Endodermal cell (in vitro differentiated cells): Measurements from ENCODE around the gene JAG2. TPM values are rescaled to one million over a fixed set of nuclear protein-coding genes. Genes with fewer than 3 reads are reported as not detected.

ENCODE experiments used
- DNase-seq: peaks from one replicate; pipeline ENCODE4 v3.0.0-alpha.2; 2017
- H3K27ac ChIP-seq: 2 replicates; pipeline ENCODE4 v1.5.1; 2013; ENCODE audit warnings: mild to moderate bottlenecking, low read depth, low read length, moderate library complexity
- H3K27me3 ChIP-seq: 2 replicates; pipeline ENCODE4 v1.6.1; 2013; ENCODE audit warnings: mild to moderate bottlenecking, low read length, moderate library complexity; ENCODE audit not compliant: insufficient read depth, control insufficient read depth, poor library complexity, severe bottlenecking
- H3K36me3 ChIP-seq: 2 replicates; pipeline ENCODE4 v1.7.0; 2013; ENCODE audit warnings: mild to moderate bottlenecking, low read length, moderate library complexity; ENCODE audit not compliant: control insufficient read depth, insufficient read depth
- H3K4me1 ChIP-seq: one replicate; pipeline ENCODE4 v1.7.0; 2013; ENCODE audit warnings: low read length; ENCODE audit not compliant: control insufficient read depth, insufficient read depth
- H3K4me3 ChIP-seq: 2 replicates; pipeline ENCODE4 v1.5.1; 2013; ENCODE audit warnings: mild to moderate bottlenecking, low read length, moderate library complexity
- H3K9ac ChIP-seq: 2 replicates; pipeline ENCODE4 v1.6.1; 2013; ENCODE audit warnings: mild to moderate bottlenecking, low read length, moderate library complexity; ENCODE audit not compliant: poor library complexity, severe bottlenecking; ENCODE audit errors: extremely low read depth
- H3K9me3 ChIP-seq: 2 replicates; pipeline ENCODE4 v1.6.1; 2013; ENCODE audit warnings: mild to moderate bottlenecking, low read length, moderate library complexity; ENCODE audit not compliant: control insufficient read depth
- H3K27ac Mint-ChIP-seq: 2 replicates; pipeline ENCODE4 v1.8.0; 2020; ENCODE audit warnings: mixed read lengths
- H3K27me3 Mint-ChIP-seq: 2 replicates; pipeline ENCODE4 v1.8.0; 2021; ENCODE audit warnings: mild to moderate bottlenecking, mixed read lengths; ENCODE audit not compliant: insufficient read depth
- H3K36me3 Mint-ChIP-seq: 2 replicates; pipeline ENCODE4 v1.8.0; 2020; ENCODE audit warnings: low read depth, mixed read lengths
- H3K4me1 Mint-ChIP-seq: 2 replicates; pipeline ENCODE4 v1.8.0; 2020; ENCODE audit warnings: mixed read lengths
- H3K4me3 Mint-ChIP-seq: 2 replicates; pipeline ENCODE4 v1.8.0; 2020; ENCODE audit warnings: mild to moderate bottlenecking, moderate library complexity, mixed read lengths
- H3K9me3 Mint-ChIP-seq: 2 replicates; pipeline ENCODE4 v1.8.0; 2020; ENCODE audit warnings: mild to moderate bottlenecking, mixed read lengths
- CTCF ChIP-seq: fragments of 200-600 bp; sonication (generic); conservative IDR thresholded peaks from 2 replicates; pipeline ENCODE4 v1.5.0; 2021; ENCODE audit warnings: antibody characterized with exemption, mild to moderate bottlenecking
- WGBS, 2 experiments: methylation state at CpG; one replicate each; pipeline versions ENCODE4 v1.1.5 to v1.1.7; 2013; ENCODE audit warnings: missing lambda C conversion rate in 2 of 2, mixed read lengths in 1 of 2; ENCODE audit not compliant: insufficient coverage in 1 of 2, insufficient read length in 1 of 2; 5-methylcytosine and 5-hydroxymethylcytosine counted together
- total RNA-seq, 2 donors: library from RNA; stranded (reverse); fragmentation: NEBNext Ultra II Directional in 1 of 2; extraction: Animal tissue kit (Norgen Biotek cat#: 25700) in 1 of 2; gene quantifications; 2 replicates in 1 of 2; 3 replicates in 1 of 2; pipeline ENCODE4 v1.2.1, GENCODE V29; 2021

The JAG2 gene
- total RNA-seq, 2 donors from 2014 or later, result 6.4 TPM

- Histone ChIP-seq H3K36me3 (no peaks in the 10 kb centered on the region), H3K27ac (no peak overlapping the region), H3K4me1 (no peaks in the 10 kb centered on the region), H3K9me3 (peaks cover 7% of the 10 kb centered on the region), H3K27me3 (no peaks in the 10 kb centered on the region), H3K4me3 (no peak overlapping the region), H3K9ac (no peak overlapping the region)
- no peak overlapping the region for H3K27ac Mint-ChIP-seq
- no peak for TF ChIP-seq CTCF
- no peaks in the 10 kb centered on the region for H3K27me3 Mint-ChIP-seq
- H3K4me1 Mint-ChIP-seq, result no peaks in the 10 kb centered on the region
- 93% methylated on average over 31 to 43 of the region's 43 CpGs for WGBS, 2 experiments
- peak; percentile 30 for DNase-seq
- H3K4me3 Mint-ChIP-seq, result no peak overlapping the region
- H3K9me3 Mint-ChIP-seq, result peaks cover 16% of the 10 kb centered on the region
- H3K36me3 Mint-ChIP-seq, result peaks cover 18% of the 10 kb centered on the region
These were observed 26.9 kb downstream of the JAG2 start for GRCh38 chr14:105141486-105142281.

GRCh38 chr14:105141026-105141425 is 27.6 kb downstream of the JAG2 start:
- no peak for TF ChIP-seq CTCF
- WGBS, 2 experiments, result 70 to 79% methylated on average over 5 to 6 of the region's 6 CpGs
- Mint-ChIP-seq H3K4me3 (no peak overlapping the region), H3K4me1 (no peaks in the 10 kb centered on the region), H3K27ac (no peak overlapping the region), H3K9me3 (peaks cover 16% of the 10 kb centered on the region), H3K27me3 (no peaks in the 10 kb centered on the region), H3K36me3 (peaks cover 18% of the 10 kb centered on the region)
- H3K4me1 ChIP-seq, result no peaks in the 10 kb centered on the region
- H3K9me3 ChIP-seq, result peaks cover 7% of the 10 kb centered on the region
- H3K27ac ChIP-seq, result no peak overlapping the region
- H3K9ac ChIP-seq, result no peak overlapping the region
- H3K27me3 ChIP-seq, result no peaks in the 10 kb centered on the region
- DNase-seq, result peak; percentile 35
- no peak overlapping the region for H3K4me3 ChIP-seq
- no peaks in the 10 kb centered on the region for H3K36me3 ChIP-seq

- Histone ChIP-seq H3K36me3 (no peaks in the 10 kb centered on the region), H3K4me3 (no peak overlapping the region), H3K4me1 (no peaks in the 10 kb centered on the region), H3K27ac (no peak overlapping the region), H3K27me3 (no peaks in the 10 kb centered on the region), H3K9me3 (peaks cover 7% of the 10 kb centered on the region), H3K9ac (no peak overlapping the region)
- peaks cover 18% of the 10 kb centered on the region for H3K36me3 Mint-ChIP-seq
- no peaks in the 10 kb centered on the region for H3K4me1 Mint-ChIP-seq
- no peak overlapping the region for H3K4me3 Mint-ChIP-seq
- 90 to 95% methylated on average over 5 to 7 of the region's 7 CpGs for WGBS, 2 experiments
- H3K27me3 Mint-ChIP-seq, result no peaks in the 10 kb centered on the region
- TF ChIP-seq CTCF, result no peak
- no peak overlapping the region for H3K27ac Mint-ChIP-seq
- peaks cover 16% of the 10 kb centered on the region for H3K9me3 Mint-ChIP-seq
- DNase-seq, result peak; percentile 22
These were observed 28.0 kb downstream of the JAG2 start for GRCh38 chr14:105140581-105140980.
